Panc1 (cell line): ENCODE results near the gene PDZD2.

Experiments
- POLR2AphosphoS5 ChIP-seq: IDR thresholded peaks from 2 replicates; pipeline ENCODE4 v1.6.1; 2012; ENCODE audit warnings: mild to moderate bottlenecking, low read depth, low read length, moderate library complexity
- TF ChIP-seq, protein P1 (sequence below): fragments of 450-650 bp; IDR thresholded peaks from 2 replicates; pipeline ENCODE4 v1.5.1; 2017; ENCODE audit warnings: mild to moderate bottlenecking

GRCh38 chr5:32127711-32128110 lies 488.8 kb downstream of the PDZD2 start:
- TF ChIP-seq, protein P1, sequence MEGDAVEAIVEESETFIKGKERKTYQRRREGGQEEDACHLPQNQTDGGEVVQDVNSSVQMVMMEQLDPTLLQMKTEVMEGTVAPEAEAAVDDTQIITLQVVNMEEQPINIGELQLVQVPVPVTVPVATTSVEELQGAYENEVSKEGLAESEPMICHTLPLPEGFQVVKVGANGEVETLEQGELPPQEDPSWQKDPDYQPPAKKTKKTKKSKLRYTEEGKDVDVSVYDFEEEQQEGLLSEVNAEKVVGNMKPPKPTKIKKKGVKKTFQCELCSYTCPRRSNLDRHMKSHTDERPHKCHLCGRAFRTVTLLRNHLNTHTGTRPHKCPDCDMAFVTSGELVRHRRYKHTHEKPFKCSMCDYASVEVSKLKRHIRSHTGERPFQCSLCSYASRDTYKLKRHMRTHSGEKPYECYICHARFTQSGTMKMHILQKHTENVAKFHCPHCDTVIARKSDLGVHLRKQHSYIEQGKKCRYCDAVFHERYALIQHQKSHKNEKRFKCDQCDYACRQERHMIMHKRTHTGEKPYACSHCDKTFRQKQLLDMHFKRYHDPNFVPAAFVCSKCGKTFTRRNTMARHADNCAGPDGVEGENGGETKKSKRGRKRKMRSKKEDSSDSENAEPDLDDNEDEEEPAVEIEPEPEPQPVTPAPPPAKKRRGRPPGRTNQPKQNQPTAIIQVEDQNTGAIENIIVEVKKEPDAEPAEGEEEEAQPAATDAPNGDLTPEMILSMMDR, result no peak
- no peak for TF ChIP-seq POLR2AphosphoS5
